SHP77 (cell line): ENCODE results near the gene ARIH1.

Experiments used
- DNase-seq, 2 experiments: peaks; one replicate each; lab custom pipeline; 2025; lab: John Stamatoyannopoulos, UW

The ARIH1 gene

DNA sequence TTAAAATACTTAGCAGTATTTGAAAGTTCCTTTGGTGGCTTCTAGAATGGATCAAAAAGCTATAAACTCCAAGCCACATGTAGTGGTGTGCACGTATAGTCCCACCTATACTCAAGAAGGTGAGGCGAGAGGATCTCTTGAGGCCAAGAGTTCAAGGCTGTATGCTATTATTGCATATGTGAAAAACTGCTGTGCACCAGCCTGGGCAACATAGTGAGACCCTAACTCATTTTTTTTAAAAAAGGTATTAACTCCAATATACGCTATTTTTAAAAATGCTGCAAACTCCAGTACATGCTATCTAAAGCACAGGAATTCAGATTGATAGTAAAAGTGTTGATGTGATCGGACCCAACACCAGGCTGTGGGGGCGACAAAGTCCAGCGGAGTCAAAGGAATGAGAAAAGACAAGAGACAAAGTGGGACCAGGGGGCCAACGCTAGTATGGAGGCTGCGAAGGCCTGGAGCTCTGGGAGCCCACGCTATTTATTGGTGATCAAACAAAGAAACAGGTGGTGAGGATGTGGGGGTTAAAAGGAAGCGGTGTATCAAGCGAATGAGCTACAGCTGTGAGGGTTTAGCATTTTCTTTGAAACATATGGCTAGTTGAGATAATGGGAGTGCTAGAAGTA, 66.6 kb downstream of the ARIH1 start:
- no peak for DNase-seq

DNA sequence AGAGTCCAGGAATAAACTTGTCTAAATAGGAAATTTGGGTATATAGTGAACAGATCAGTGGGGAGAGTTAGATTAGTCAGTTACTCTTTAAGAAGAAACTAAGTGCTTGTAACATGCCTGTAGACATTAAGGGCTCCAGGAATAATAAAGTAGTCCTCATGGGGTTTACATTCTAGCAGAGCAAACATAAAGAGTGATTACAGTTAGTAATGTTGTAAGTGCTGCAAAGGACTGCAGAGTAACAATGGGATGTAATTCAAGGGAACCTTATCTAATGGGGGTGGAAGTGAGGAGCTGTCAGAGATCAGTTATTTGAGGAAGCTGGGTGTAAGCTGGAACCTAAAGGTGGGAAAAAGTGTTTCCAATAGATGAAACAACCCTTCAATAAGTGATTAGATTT, 67.5 kb downstream of the ARIH1 start:
- no peak for DNase-seq

GRCh38 chr15:72545156-72545555, 71.0 kb downstream of the ARIH1 start:
- DNase-seq: no peak

- DNase-seq: no peak
Measured at GRCh38 chr15:72554471-72555425, 80.6 kb downstream of the ARIH1 start.

DNA sequence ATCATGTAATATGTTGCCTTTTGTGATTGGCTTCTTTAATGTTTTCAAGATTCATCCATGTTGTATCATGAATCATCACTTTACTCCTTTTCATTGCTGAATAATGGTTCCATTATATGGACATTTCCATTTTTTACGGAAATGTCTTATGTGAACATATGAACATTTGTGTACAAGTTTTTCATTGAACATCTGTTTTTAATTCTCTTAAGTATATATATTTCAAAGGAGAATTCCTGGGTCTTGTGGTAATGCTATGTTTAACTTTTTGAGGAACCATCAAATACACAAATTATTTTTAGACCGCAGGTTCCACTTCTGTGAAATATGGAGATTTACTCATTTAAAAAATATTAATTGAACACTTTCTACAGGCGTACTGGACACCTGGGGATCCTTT, 85.7 kb downstream of the ARIH1 start:
- no peak for DNase-seq

- DNase-seq: no peak
Measured at GRCh38 chr15:72560458-72560857, 86.3 kb downstream of the ARIH1 start.

DNA sequence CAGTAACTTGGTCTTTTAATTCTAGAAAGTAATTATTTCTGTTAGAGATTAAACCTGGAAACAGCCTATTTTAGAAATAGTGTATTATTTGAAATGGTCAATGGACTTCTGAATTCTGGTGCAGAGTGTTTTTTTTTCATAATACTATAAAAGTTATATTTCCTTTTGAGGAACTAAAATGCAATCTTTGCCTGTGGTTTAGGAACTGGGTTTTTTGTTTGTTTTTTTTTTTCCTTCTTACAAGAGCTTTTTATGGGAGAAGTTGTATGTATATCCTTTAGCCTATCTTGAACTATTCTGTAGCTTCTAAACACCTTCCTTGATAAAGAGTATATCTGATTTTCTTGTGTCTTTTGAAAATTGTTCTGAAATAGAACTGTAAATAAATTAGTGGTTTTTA, 88.3 kb downstream of the ARIH1 start:
- DNase-seq: no peak

- DNase-seq: no peak
Measured at GRCh38 chr15:72562878-72563277, 88.7 kb downstream of the ARIH1 start.

DNA sequence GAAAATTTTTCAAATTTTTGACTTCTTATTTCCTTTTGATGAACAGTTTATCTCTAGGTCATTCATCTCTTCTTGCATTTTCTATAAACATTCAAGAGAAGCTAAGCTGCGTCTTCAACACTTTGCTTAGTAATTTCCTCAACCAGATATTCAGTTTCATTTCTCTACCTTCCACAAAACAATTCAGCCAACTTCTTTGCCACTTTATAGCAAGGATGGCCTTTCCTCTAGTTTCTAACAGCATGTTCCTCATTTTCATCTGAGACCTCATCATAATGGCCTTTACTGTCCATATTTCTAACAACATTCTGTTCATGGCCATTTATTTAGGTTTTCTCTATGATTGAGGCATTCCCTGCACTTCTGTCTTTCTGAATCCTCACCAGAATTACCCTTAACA, 90.0 kb downstream of the ARIH1 start:
- no peak for DNase-seq

GRCh38 chr15:72566973-72567372, 92.8 kb downstream of the ARIH1 start:
- DNase-seq: no peak

GRCh38 chr15:72570059-72570458, 95.9 kb downstream of the ARIH1 start:
- DNase-seq: no peak

- DNase-seq: no peak
Measured at GRCh38 chr15:72579814-72580213, 105.7 kb downstream of the ARIH1 start.

- no peak for DNase-seq
Measured at GRCh38 chr15:72584006-72584405, 109.9 kb downstream of the ARIH1 start.

DNA sequence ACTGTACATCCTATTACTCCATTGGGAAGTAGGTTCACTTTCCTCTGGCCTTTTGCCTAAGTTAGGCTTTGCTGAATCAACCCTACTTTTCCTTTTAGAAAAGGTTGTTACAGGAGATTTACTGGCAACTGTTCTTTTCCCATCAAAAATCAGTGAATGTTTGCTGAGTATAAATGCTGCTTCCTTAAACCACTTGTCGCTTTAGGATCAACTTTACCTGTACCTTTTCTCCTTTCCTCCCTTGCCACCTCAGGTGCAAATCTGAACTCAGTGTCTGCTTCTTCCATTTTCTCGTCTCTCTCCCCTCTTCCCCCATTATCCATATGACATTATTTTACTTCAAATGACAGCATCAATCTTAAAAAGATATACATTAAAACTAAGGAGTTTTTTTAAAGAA, 110.9 kb downstream of the ARIH1 start:
- no peak for DNase-seq

DNA sequence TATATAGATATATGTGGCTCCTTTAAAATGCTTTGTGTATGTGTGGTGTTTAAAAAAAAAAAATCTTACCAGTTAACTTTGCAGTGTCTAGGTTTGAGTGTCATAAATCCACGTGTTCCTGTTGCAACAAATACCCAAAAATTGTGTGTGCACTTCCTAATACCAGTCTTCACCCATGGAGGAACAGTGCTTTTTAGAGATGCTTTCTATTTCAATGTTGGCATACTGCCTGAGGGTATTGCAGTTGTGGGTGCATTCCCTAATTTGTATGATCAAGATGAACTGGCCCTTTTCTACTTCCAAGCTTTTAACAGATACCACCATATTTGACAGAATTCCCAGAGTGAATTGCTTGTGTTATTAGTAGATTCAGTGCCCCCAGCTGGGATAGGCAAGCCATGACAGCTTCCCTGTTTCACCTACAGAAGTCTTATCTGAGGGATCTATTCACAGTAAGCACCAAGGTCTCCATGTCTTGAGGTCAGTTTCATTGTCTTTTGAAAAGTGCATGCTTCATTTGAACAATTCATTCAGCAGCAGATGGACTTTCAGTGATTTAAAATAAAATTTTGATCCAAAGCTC, 111.4 kb downstream of the ARIH1 start:
- peak in 1 of 2 experiments; percentile 1 for DNase-seq

GRCh38 chr15:72588096-72588495, 114.0 kb downstream of the ARIH1 start:
- DNase-seq: no peak

- no peak for DNase-seq
Measured at GRCh38 chr15:72590427-72590826, 116.3 kb downstream of the ARIH1 start.

- DNase-seq: no peak
Measured at GRCh38 chr15:72591361-72591760, 117.2 kb downstream of the ARIH1 start.

- no peak for DNase-seq
Measured at GRCh38 chr15:72592097-72592496, 118.0 kb downstream of the ARIH1 start.

GRCh38 chr15:72592676-72593075, 118.5 kb downstream of the ARIH1 start:
- DNase-seq: no peak

- no peak for DNase-seq
Measured at GRCh38 chr15:72593838-72594237, 119.7 kb downstream of the ARIH1 start.

DNA sequence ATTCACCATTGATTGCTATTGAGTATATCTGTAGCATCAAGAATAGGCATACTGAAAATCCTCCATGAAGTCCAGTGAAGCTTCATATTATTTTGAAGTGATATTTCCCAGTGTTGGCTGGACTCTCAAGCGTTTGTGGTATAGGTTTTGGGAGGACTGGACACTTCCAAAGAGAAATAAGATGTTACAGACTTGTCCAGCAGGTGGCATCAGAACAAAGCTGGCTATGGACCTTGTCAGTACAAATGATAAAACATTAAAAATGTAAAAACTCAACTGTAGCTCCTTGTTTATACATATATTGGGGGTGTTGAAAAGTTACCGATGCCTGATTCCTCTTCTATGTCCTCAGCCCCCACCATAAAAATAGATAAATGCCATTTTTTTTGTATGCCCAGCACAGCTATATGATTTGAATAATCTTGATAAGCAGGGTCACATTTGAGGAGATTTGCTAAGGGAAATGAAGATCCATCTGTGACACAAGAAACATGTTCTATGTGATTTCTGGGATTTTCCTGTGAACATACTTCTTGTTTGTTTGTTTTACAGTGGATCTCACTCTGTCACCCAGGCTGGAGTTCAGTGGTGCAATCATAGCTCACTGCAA, 125.8 kb downstream of the ARIH1 start:
- peak; percentile 17 to 47 for DNase-seq

GRCh38 chr15:72604794-72605193, 130.7 kb downstream of the ARIH1 start:
- DNase-seq: no peak
